Measurements from ENCODE around the gene STK32C.

DNA sequence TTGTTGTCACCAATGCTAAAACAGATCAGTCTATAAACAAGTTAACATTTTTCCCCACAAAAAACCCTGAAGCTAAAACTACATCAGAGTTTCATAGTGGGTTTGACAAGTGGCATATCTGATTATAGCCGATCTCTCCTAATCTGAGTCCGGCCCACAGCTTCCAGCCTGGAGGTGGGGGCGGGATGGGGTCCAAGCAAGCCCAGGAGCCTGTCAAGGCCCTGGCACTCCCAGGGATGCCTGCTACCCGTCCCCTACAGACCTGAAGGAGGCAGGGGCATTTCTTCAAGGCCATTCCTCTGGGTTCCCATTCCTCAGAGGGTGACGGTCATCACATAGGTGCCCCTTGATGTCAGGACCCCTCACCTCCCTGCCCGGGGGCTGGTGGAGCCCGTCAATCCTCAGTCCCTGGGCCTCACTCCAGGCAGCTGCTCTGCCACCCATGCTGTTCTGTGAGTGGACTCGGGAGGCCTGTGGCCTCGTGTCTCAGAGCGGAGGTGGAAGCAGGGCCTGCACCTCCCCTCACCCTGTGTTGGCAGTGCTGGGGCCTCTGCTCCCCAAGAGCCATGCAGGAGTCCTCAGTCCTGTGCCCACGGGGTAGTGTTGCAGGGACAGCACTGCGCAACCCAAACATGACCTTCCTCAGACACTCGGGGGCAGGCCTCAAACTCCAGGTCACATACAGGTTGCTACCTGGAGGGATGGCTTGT is 112.2 kb downstream of the STK32C start:
- no peak for TF ChIP-seq POLR2AphosphoS5 (IDR thresholded peaks at IDR 0.05)
- TF ChIP-seq, protein P1, sequence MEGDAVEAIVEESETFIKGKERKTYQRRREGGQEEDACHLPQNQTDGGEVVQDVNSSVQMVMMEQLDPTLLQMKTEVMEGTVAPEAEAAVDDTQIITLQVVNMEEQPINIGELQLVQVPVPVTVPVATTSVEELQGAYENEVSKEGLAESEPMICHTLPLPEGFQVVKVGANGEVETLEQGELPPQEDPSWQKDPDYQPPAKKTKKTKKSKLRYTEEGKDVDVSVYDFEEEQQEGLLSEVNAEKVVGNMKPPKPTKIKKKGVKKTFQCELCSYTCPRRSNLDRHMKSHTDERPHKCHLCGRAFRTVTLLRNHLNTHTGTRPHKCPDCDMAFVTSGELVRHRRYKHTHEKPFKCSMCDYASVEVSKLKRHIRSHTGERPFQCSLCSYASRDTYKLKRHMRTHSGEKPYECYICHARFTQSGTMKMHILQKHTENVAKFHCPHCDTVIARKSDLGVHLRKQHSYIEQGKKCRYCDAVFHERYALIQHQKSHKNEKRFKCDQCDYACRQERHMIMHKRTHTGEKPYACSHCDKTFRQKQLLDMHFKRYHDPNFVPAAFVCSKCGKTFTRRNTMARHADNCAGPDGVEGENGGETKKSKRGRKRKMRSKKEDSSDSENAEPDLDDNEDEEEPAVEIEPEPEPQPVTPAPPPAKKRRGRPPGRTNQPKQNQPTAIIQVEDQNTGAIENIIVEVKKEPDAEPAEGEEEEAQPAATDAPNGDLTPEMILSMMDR (IDR thresholded peaks at IDR 0.05) = no peak

Data from breast epithelium (tissue), 3 donors.